ENCODE measurements around the gene MYO18B. TPM values are rescaled to one million over a fixed set of nuclear protein-coding genes. Genes with fewer than 3 reads are reported as not detected.

The MYO18B gene
- total and polyA plus RNA-seq, 2 of the 8 experiments (the other 6 are each of a cell fraction or from before 2014, with no cell fraction given) = 0.62 to 0.78 TPM

DNA sequence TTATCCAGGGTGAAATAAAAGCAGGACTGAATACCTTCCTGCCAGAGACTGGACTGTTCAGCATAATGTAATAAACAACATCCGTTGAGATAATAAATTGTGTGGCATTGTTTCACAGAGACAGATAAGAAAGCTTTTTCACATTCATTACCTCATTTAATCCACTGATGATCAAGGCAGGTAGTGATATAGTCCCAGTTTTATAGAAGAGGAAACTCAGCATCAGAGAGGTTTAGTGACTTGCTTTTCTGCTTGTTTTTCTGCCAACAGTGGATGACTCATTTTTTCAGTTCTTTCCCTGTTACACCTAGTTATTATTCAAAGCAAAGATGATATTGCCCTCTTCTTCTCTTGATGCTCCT, 4.0 kb downstream of the MYO18B start:
- Histone ChIP-seq H3K14ac (ENCODE audit: insufficient read length) (no peak overlapping the region), H3K56ac (replicated peaks; ENCODE audit: insufficient read length, low read depth, low read length) (no peak overlapping the region), H4K8ac (ENCODE audit: extremely low read depth, insufficient read depth, low read length) (no peak overlapping the region), H2AFZ (ENCODE audit: low read length) (no peak overlapping the region), H4K20me1 (replicated peaks in 1 of 2; ENCODE audit: control insufficient read depth in 1 of 2, insufficient read depth in 2 of 2, low read length in 2 of 2) (no peaks in the 10 kb centered on the region), H3K4ac (replicated peaks; ENCODE audit: insufficient read length, low read depth, low read length) (no peak overlapping the region), H3K9me3 (ENCODE audit: insufficient read depth in 2 of 2, low read depth in 1 of 2, low read length in 1 of 2) (no peaks in the 10 kb centered on the region), H2BK120ac (replicated peaks; ENCODE audit: low read depth, low read length) (no peak overlapping the region), H3K23me2 (ENCODE audit: low read depth, low read length) (no peaks in the 10 kb centered on the region), H3K9ac (replicated peaks in 1 of 4; ENCODE audit: extremely low read depth in 1 of 4, low read depth in 3 of 4, low read length in 3 of 4) (no peak overlapping the region), H3K18ac (ENCODE audit: extremely low read depth, low read length) (no peak overlapping the region), H3K36me3 (ENCODE audit: control insufficient read depth in 2 of 4, insufficient read depth in 4 of 4, low read length in 3 of 4) (no peaks in the 10 kb centered on the region), H4K91ac (replicated peaks; ENCODE audit: insufficient read length, low read length) (no peak overlapping the region), H3K4me3 (ENCODE audit: extremely low read depth in 1 of 4, insufficient read depth in 2 of 4, low read depth in 3 of 4, low read length in 4 of 4) (no peak overlapping the region), H3K4me2 (ENCODE audit: insufficient read depth in 1 of 2, low read depth in 2 of 2, low read length in 2 of 2) (no peak overlapping the region), H3K27me3 (replicated peaks in 1 of 4; ENCODE audit: control insufficient read depth in 3 of 4, extremely low read depth in 1 of 4, insufficient read depth in 3 of 4, low read length in 3 of 4) (no peaks in the 10 kb centered on the region), H4K5ac (ENCODE audit: insufficient read length, low read depth, low read length) (no peak overlapping the region), H2BK20ac (ENCODE audit: low read length) (no peak overlapping the region), H3K23ac (ENCODE audit: insufficient read length) (no peak overlapping the region), H3K4me1 (replicated peaks in 1 of 4; ENCODE audit: control insufficient read depth in 3 of 4, insufficient read depth in 4 of 4, low read length in 3 of 4) (no peaks in the 10 kb centered on the region; a peak in 1 of 7 replicates), H3K79me1 (ENCODE audit: low read depth, low read length) (no peaks in the 10 kb centered on the region), H2AK5ac (ENCODE audit: low read depth, low read length) (no peak overlapping the region), H2BK15ac (ENCODE audit: low read length) (no peak overlapping the region), H3K27ac (ENCODE audit: low read depth, low read length) (no peak overlapping the region), H3K79me2 (ENCODE audit: control insufficient read depth in 1 of 2, insufficient read depth in 2 of 2, low read length in 2 of 2) (no peaks in the 10 kb centered on the region), H2BK5ac (ENCODE audit: low read depth, low read length) (no peak overlapping the region), H2BK12ac (ENCODE audit: low read depth, low read length) (no peak overlapping the region)
- FAIRE-seq = no peak
- 52% methylated on average over 1 of the region's 1 CpG; no CpG with 5 or more reads in 1 of the 2 experiments for WGBS, 2 experiments (ENCODE audit: extremely low coverage in 1 of 2, insufficient coverage in 1 of 2, insufficient read length in 1 of 2, insufficient replicate concordance in 2 of 2, low coverage in 1 of 2, low lambda C conversion rate in 2 of 2, missing lambda C conversion rate in 1 of 2)
- CTCF ChIA-PET (ENCODE audit: partially characterized antibody) = interaction anchor here (0.8 kb wide), 1 partner anchor 173 kb away, joined by 3 read pairs; no protein-coding TSS in a partner anchor
- POLR2A ChIA-PET (ENCODE audit: partially characterized antibody) = no interaction called here
- no peak for DNase-seq (ENCODE audit: low read depth in 1 of 2, low spot score in 2 of 2)
- TF ChIP-seq, protein P1, sequence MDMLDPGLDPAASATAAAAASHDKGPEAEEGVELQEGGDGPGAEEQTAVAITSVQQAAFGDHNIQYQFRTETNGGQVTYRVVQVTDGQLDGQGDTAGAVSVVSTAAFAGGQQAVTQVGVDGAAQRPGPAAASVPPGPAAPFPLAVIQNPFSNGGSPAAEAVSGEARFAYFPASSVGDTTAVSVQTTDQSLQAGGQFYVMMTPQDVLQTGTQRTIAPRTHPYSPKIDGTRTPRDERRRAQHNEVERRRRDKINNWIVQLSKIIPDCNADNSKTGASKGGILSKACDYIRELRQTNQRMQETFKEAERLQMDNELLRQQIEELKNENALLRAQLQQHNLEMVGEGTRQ (IDR thresholded peaks at IDR 0.05; ENCODE audit: low read length) = no peak
- no peak for TF ChIP-seq JUN (IDR thresholded peaks at IDR 0.05; ENCODE audit: low read depth, low read length)
- TF ChIP-seq SP4 (IDR thresholded peaks at IDR 0.05; ENCODE audit: low read length) = no peak
- no peak for TF ChIP-seq GTF2F1 (IDR thresholded peaks at IDR 0.05; ENCODE audit: borderline replicate concordance, low read depth, low read length)
- TF ChIP-seq RXRA (IDR thresholded peaks at IDR 0.05; ENCODE audit: insufficient read depth, low read depth, low read length) = no peak
- TF ChIP-seq, protein P2, sequence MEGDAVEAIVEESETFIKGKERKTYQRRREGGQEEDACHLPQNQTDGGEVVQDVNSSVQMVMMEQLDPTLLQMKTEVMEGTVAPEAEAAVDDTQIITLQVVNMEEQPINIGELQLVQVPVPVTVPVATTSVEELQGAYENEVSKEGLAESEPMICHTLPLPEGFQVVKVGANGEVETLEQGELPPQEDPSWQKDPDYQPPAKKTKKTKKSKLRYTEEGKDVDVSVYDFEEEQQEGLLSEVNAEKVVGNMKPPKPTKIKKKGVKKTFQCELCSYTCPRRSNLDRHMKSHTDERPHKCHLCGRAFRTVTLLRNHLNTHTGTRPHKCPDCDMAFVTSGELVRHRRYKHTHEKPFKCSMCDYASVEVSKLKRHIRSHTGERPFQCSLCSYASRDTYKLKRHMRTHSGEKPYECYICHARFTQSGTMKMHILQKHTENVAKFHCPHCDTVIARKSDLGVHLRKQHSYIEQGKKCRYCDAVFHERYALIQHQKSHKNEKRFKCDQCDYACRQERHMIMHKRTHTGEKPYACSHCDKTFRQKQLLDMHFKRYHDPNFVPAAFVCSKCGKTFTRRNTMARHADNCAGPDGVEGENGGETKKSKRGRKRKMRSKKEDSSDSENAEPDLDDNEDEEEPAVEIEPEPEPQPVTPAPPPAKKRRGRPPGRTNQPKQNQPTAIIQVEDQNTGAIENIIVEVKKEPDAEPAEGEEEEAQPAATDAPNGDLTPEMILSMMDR (IDR thresholded peaks at IDR 0.05; ENCODE audit: control extremely low read depth in 1 of 3, insufficient read depth in 1 of 3, low read depth in 1 of 3, low read length in 3 of 3) = no peak
- no peak for TF ChIP-seq CEBPB (IDR thresholded peaks at IDR 0.05; ENCODE audit: low read depth, low read length)
- no peak for TF ChIP-seq EZH2 (IDR thresholded peaks at IDR 0.05; ENCODE audit: low read depth, low read length, severe bottlenecking)
- TF ChIP-seq BRCA1 (IDR thresholded peaks at IDR 0.05; ENCODE audit: low read depth, low read length) = no peak
- TF ChIP-seq EGR1 (IDR thresholded peaks at IDR 0.05; ENCODE audit: borderline replicate concordance, low read depth, low read length) = no peak
- TF ChIP-seq, protein P3, sequence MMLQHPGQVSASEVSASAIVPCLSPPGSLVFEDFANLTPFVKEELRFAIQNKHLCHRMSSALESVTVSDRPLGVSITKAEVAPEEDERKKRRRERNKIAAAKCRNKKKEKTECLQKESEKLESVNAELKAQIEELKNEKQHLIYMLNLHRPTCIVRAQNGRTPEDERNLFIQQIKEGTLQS (IDR thresholded peaks at IDR 0.05; ENCODE audit: insufficient read depth, low read depth, low read length) = no peak
